GM19467 (cell line): ENCODE data around the gene NFATC1.

Experiments used
- ATAC-seq: cut with Tn5 transposase; IDR thresholded peaks from one replicate; pipeline ENCODE4 v1.9.1; 2021; ENCODE audit warnings: mild to moderate bottlenecking, moderate library complexity; ENCODE audit not compliant: unreplicated experiment

The NFATC1 gene

GRCh38 chr18:79395761-79396404 is at the start of gene NFATC1:
Gene NFATC1 (plus strand): TSS chr18:79395930. CDS start chr18:79396225, 295 bp downstream.
- no peak for ATAC-seq

GRCh38 chr18:79345981-79346380 is 49.7 kb upstream of the NFATC1 start:
- ATAC-seq, result no peak

GRCh38 chr18:79348066-79348465 is 47.7 kb upstream of the NFATC1 start:
- ATAC-seq, result no peak

- no peak for ATAC-seq
These were observed 43.3 kb upstream of the NFATC1 start for GRCh38 chr18:79352432-79352831.

GRCh38 chr18:79353267-79353666 is 42.5 kb upstream of the NFATC1 start:
- no peak for ATAC-seq

DNA sequence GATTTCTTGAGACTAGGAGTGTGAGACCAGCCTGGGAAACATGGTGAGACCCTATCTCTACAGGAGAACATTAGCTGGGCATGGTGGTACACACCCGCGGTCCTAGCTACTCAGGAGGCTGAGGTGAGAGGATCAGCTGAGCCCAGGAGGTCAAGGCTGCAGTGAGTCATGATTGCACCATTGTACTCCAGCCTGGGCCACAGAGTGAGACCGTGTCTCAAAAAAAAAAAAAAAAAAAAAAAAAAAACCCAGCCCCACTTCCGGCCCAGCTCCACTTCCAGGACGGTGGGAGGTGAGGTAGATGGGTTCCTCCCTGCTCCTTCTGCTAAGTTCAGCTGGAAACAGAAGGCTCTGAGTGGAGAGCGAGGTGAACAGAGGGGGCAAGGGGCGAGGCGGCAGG is 41.4 kb upstream of the NFATC1 start:
- ATAC-seq, result no peak

DNA sequence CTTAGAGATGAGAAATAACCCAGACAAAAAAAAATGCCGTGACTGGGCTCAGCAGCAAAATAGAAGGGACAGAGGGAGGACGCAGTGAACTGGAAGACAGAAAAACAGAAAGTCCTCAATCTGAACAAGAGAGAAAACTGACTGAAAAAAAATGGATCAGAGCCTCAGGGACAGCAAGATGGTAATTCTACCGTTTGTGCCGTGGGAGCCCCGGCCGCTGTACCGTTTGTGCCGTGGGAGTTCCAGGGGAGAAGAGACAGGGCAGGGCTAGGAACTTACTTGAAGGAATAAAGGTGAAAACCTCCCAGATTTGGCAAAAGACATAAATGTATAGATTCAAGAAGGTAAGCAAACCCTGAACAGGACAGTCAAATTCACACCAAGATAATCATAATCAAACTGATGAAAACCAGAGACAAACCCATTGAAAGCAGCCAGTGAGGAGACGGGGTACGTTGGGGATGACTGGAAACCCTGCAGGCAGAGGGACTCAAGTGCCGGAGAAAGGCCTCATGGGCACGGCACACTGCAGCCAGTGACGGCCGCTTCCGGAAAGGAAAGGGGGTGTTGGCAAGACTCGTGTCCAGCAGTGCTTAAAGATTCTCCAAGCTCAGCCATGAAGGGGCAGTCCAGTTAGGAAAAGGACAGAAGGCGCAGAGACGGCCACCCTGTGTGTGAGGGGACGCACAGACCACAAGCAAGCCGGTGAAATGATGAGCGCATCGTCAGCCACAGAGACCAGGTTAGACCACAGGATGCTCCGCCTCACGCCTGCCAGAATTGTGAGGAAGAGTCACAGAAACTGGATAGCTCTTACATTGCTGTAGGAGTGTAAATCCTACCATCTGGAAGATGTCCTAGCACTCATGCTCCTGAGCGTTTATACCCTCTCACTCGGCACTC is 40.0 kb upstream of the NFATC1 start:
- ATAC-seq, result peak; percentile 30

GRCh38 chr18:79356435-79356834 is 39.3 kb upstream of the NFATC1 start:
- ATAC-seq, result peak; percentile 92

DNA sequence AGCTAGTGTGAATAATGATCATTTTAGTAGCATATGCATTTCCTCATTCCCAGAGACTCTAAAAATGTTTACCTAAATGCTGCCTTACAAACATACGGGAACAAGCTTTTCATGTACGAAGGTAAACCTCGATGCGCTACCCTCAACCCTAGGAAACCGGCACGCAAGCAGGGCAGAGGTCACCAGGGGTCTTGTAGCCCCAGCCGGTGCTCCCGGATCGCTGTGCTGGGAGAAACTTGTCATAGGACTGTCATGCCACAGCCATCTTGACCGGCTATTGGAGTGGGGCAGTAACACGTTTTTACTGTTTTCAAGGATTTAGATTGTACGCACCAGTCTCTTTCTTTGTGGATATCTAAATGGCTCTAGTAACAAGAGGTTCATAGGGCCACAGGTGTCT is 34.8 kb upstream of the NFATC1 start:
- ATAC-seq, result no peak

DNA sequence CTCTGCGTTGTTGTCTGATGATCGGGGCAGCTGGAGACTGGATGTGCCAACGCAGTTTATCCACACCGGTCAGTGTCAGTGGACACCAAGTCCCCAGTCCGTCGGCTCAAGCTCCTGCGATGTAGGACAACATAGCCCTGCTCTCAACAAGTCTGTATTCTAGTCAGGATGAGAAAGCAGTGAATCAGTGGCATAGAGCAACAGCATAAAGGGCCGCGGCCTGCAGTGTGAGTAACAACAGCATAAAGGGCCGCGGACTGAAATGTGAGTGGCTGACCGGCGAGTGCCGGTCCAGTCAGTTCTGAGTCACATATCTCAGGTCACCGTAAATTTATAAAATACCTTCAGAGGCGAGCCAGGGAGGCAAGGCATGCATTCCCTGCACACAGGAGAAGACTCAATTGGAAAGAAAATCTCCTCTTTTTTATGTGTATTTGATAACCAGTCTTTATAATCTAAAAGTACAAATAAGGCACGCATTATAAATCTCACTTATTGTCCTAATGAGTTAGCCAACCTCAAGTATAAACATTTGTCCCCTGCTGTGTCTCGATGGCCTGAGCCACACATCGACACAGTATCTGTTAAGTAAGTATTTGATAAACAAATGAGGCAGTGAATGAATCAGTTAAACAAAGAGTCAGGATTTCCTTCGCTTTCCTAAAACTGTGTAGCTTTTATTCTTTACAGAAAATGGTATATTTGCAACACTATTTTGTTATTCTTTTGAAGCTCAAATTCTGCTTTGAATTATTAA is 33.8 kb upstream of the NFATC1 start:
- no peak for ATAC-seq

- ATAC-seq, result no peak
These were observed 30.0 kb upstream of the NFATC1 start for GRCh38 chr18:79365701-79366100.

GRCh38 chr18:79366177-79367094 is 29.3 kb upstream of the NFATC1 start:
- no peak for ATAC-seq

DNA sequence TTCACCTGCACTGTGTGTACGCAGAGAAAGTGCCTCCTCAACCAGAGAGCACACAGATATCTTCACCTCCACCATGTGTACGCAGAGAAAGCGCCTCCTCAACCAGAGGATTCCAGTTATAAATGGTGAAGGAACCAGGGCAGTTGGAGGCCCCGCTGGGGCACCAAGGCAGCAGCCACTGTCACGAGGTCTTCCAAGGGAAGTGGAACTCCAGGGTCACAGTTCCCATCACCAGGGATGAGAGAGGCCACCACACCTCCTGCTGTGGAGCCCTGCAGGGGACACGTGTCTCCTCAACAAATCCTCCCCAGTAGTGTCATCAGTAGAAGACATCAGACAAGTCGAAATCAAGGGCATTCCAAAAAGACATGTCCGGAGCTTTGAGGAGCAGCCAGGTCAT is 28.2 kb upstream of the NFATC1 start:
- ATAC-seq, result no peak

DNA sequence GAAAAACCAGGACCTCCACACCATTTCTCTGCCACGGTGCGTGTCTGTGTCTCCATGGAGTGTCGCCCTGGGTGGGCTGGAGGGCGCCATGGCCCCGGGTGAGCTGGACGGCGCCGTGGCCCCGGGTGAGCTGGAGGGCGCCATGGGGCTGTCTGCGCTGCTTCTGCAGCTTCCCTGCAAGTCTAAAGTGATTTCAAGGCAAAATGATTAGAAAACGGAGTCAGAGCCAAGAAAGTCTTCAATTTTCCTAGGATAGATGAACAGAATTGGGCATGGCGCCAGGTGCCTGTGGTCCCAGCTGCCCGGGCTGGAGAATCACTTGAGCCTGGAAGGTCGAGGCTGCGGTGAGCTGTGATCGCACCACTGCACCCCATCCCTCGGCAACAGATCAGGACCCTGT is 27.7 kb upstream of the NFATC1 start:
- no peak for ATAC-seq

GRCh38 chr18:79368681-79369080 is 27.0 kb upstream of the NFATC1 start:
- ATAC-seq, result no peak

GRCh38 chr18:79371561-79372121 is 24.1 kb upstream of the NFATC1 start:
- ATAC-seq, result no peak

DNA sequence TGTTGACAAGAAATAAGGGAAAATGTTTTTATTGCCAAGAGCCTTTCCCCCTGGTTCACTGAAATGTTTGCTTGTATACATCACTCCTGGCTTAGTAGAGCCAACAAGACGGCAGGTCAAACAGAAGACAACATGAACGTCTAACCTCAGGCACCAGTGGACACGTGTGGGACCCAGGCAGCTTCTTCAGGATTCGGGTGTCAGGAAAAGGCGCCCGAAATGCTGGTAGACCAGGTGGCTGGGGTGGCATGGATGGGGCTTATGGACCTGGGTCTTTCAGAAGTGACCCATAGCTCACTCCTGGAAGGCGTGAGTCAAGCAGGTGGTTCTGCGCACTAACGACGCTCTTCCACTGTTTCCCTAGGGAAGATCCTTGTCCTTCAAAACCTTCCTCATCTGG is 23.3 kb upstream of the NFATC1 start:
- no peak for ATAC-seq

DNA sequence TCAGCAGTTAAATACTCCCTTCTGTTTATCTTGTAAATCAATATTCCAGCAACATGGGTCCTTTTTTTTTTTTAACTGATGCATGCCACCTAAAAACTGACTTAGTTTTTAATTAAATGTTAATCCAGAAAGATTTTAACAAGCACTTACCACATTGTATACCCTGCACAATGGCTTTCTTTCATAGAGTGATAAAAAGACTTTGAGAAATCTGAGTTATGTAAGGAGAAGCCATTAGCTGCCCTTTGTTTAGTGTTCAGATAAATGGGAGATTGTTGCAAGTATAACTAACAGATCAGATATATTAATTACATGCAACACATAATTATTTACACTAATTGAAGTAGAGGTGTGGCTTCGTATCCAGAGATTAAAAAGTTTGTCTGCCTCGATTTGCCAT is 22.7 kb upstream of the NFATC1 start:
- ATAC-seq, result no peak

GRCh38 chr18:79373736-79374135 is 22.0 kb upstream of the NFATC1 start:
- ATAC-seq, result no peak
